GM23248 (cell line): ENCODE measurements around the gene EFCAB6.

ENCODE experiments used
- EZH2 ChIP-seq: fragments of 200-600 bp; sonication (generic); IDR thresholded peaks from 2 replicates; pipeline ENCODE4 v1.6.1; 2018; ENCODE audit warnings: antibody characterized with exemption, mild to moderate bottlenecking; ENCODE audit not compliant: insufficient read depth, poor library complexity, severe bottlenecking
- EZH2phosphoT487 ChIP-seq: fragments of 200-600 bp; sonication (generic); IDR thresholded peaks from 2 replicates; pipeline ENCODE4 v1.6.1; 2018; ENCODE audit warnings: antibody characterized with exemption, moderate library complexity, mild to moderate bottlenecking, low read depth; ENCODE audit not compliant: insufficient read depth

DNA sequence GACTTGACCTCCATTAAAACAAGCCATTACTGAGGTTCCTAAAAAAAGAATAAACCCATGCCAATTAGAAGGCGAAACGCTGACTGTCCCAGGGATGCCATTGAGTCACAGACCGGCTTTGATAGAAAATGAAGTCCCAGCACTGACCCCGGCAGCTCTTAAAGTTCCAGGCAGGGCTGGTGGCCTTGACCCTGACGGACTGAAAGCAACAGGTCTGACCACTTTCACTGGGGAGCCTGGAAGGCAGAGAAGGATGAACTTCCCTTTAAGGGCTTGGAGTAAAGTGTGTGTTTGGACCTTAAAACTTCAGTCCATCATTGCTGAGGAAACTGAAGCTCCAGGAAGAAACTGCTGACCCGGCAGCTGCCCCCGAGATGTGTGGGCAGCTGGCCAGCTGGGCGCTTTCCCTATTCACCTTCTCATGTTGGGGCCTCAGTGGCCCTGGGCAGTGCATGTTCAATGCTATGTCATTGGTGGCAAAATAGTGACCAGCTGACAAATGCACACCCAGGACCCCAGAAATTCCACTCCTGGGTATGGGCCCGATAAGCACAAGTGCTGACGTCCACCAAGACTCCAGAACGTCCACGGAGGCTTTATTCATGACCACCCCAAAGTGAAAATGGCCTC is 18.9 kb upstream of the EFCAB6 start:
- TF ChIP-seq EZH2 (no peak), EZH2phosphoT487 (no peak)
